ENCODE results near the gene DAW1.

GRCh38 chr2:227827143-227827542, 44.3 kb upstream of the DAW1 start:
- TF ChIP-seq CTCF (IDR thresholded peaks at IDR 0.05), result no peak
- no peak for TF ChIP-seq POLR2A (IDR thresholded peaks at IDR 0.05)
- no peak for TF ChIP-seq POLR2AphosphoS5 (IDR thresholded peaks at IDR 0.05)

All from prostate gland (tissue), 2 donors.